HG03571 (cell line): Measurements from ENCODE around the gene ACTL9.

Experiments
- ATAC-seq: cut with Tn5 transposase; IDR thresholded peaks from one replicate; pipeline ENCODE4 v1.9.1; 2021; ENCODE audit not compliant: unreplicated experiment

The ACTL9 gene

DNA sequence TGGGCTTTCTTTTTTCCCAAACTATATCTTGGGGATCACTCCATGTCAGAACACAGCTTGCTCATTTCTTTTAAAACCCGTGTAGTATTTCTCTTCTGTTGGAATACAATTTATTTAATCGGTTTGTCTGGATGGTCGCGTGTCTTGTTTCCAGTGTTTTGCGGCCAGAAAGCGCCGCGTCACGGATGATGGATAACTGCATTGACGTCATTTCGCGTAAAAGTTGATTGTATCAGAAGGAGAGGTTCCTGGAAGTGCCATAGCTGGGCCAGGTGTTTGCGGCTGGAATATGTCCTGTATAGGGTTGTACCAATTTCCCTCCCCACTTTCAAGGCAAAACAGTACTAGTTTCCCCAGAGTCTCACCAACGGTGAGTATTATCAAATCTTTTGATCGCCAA is 9.7 kb downstream of the ACTL9 start:
- ATAC-seq = no peak

DNA sequence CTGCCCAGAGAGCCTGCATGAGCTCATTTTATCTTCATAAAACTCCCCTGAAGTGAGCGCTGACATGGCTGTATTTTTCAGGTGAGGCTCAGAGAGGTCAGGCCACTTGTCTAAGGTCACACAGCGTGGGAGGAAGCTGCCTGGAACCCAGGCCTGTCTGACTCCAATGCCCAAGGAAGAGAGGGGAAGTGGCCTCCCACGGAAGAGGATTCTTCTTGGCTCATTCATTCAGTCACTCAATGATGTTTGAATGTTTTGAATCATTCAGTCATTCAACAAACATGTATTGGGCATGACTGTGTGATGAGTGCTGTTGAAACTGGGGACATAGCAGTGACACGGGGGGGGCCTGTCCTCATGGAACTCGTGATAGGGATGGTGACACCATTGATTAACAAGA is 12.0 kb downstream of the ACTL9 start:
- no peak for ATAC-seq

DNA sequence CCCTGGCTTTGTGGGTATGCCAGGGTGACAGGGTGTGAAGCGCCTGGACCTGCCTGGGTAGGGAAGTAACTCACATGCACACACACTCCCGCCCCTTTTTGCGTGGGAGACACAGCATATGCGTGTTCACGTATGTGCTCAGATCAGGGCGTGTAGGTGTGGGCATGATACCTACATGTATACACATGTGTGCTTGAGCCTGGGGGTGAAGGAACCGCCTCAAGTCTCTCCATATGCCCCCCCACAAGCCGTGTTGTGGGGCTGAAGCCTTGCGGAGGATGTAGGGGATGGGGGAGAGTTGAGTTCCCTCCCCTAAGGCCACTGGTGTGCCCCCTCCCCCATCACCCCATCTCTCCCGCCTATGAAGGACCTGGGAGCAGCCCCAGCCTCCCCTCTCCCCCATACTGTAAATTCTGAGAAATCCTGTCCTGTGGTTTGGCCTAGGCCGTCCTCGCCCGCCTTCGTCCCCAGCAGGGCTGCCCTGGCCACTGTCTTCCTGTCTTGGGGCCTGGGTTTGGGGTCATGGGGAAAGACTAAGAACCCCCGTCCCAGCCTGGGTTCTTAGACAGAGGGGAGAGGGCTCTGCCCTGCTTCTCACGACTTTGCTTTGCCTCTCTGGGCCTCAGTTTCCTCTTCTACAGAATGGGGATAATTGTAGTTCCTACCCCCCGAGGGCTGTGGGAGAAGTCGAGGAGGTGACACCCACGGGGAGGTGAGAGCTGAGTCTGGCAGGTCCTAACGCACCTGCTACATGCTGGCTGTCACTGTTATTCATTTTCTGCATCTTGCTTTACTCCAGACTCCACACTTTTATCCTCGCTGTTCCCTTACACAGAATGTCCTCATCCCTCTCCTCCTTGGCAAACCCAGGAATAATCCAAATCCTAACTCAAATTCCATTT is 14.3 kb downstream of the ACTL9 start:
- no peak for ATAC-seq

DNA sequence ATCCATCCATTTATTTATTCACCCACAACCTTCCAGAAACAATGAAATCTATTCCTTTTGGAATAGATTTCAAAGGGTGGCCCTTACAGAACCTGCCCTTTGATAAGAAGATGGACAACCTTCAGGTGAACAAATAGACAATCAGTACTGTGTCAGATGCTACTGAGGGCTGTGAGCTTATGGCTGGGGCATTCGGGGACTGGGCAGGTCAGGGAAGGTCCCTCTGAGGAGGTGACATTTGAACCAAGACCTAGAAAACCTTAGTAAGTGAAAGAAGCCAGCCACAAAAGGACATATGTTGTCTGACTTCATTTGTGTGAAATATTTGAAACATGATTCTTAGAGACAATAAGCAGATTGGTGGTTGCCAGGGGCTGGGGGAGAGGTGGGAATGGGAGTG is 15.7 kb downstream of the ACTL9 start:
- ATAC-seq = no peak

DNA sequence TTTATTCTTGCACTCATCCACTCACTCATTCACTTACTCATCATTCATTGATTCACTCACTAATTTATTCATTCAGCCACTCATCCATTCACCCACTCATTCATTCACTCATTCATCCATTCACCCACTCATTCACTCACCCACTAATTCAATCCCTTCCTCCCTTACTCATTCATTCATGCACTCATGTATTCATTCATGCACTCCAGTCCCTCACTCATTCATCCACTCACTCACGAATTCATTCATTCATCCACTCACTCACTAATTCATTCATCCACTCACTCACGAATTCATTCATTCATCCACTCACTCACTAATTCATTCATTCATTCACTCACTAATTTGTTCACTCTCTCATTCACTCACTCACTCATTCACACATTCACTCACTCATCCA is 16.1 kb downstream of the ACTL9 start:
- no peak for ATAC-seq

DNA sequence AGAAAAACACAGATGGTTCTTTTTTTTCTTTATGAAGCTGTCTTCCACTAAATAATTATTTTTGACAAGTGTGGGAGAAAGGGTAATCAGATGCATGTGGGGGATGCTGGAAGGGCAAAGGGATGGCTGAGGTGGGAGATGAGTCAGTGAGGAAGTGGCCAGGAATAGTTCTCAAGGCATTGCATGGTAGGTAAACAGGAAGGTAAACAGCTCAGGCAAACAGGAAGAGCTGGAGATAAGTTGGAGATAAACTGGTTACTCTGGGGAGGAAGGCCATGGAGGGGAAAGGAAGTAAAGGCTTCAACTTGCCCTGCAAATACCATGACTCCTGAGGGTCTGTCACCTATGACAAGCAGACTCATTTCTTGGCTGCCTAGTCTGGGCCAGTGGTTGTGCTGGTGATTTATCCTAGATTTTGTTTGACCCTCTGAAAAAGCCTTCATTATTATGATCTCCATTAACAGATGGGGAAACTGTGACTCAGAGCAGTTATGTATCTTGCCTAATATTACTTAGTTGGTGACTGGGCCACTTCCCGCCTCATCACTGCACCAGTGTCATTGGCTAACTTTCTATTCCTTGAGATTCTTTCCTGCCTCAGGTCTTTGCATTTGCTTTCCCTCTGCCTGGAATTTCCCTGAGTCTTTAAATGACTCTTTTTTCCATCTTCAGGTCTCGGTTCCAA is 17.1 kb downstream of the ACTL9 start:
- ATAC-seq = no peak

DNA sequence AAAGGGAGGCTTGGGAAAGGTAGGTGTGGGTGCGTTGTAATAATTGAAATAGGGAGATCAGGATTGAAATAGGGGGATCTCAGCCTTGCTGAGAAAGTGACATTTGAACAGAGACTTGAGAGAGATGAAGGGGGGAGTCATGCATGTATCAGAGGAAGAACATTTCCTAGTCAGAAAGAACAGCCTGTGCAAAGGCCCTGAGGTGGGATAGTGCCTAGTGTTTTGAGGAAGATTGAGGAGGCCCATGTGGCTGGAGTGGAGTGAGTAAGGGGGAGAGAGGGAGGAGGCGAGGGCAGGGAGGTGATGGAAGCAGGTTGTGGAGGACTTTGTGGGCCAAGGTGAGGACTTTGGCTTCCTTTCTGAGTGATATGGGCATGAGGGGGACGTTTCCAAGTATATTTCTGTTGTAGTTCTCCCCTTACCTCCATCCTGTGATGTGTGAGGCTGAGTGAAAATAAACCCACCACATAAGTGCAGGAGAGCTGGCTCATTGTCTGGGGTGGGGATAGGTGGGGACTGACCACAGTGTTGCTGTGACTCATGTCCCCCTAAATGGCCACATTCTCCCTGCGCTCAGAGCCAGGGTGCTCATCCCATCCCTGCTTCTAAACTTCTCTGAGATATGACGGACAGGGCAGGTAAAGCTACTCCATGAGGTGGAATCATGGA is 17.8 kb downstream of the ACTL9 start:
- ATAC-seq = no peak

DNA sequence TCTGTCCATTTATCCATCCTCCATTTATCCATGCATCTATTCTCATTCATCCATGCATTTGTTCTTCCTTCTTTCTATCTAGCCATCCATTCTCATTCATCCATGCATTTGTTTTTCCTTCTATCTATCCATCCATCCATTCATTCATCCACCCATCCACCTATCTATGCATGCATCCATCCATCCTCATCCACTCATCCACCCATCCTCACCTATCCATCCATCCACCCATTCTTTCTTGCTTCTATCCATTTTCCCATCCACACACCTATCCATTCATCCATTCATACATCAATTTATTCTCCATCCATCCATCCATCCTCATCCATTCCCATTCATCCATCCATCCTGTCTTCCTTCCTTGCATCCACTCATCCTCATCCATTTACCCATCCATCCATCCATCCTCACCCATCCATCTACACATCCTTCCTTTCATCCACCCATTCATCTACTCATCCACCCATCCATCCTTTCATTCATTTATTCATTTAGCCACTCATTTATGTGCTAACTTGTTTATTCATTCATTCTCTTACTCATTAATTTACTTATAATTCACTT is 20.3 kb downstream of the ACTL9 start:
- ATAC-seq = no peak

DNA sequence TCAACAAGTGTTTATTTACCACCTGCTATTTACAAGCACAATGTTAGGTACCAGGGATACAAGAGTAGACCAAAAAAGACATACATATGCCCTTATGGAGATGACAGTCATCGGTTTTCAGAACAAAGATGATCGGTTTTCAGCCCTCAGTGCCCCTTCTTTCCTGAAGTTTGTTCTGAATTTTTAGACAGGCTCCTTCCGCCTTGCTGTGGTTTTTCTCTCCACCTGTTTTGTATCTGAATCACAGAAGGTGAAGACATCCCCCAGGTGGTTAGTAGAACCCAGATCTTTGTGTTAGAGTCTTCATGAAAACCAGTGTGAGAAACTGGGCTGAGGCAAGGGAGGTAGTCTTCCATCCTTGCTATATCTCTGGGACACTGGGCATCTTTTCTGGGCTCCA is 23.5 kb downstream of the ACTL9 start:
- no peak for ATAC-seq

DNA sequence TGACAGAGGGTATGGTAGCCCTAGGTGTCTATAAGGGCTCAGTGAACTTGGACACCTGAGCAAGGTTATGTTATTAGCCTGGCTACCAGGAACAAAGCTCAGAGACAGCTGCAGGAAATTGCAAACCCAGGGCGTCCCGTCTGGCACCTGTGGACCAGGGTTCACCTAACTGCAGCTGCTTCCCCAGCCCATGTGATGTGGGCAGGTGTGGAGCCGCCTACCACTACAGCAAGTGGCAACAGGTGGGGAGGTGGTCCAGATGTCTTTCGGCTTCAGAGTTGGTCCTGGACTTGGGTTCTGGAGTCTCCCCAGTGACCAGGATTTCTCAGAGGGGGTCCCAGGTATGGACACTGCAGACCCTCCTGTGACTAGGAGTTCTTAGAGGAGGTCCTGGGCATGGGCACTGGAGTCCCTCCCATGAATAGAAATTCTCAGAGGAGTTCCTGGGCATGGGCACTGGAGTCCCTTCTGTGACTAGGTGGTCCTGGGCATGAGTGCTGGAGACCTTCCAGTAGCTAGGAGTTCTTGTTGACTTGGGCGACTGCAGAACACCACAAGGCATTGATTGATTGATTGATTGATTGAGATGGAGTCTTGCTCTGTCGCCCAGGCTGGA is 25.2 kb downstream of the ACTL9 start:
- ATAC-seq = no peak

DNA sequence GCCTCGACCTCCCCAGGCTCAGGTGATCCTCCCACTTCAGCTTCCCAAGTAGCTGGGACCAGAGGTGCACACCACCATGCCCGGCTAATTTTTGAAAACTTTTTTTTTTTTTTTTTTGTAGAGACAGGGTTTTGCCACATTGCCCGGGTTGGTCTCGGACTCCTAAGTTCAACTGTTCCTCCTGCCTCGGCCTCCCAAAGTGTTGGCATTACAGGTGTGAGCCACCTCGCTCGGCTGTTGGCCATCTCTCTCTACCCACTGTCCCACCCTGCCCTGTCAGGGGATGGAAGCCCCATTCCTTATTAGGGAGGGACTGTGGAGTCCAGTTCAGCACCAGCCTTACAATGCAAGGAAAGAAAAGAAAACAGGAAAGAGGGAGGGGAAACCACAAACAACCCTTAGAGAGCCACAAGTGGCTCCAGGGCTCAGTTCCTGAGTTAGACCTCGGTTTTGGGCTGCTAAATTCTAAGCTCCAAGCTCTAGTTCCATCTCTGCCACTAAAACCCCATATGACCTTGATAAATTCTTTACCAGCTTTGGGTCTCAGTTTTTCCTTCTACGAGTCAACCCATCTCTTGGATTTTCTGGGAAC is 31.7 kb downstream of the ACTL9 start:
- no peak for ATAC-seq

DNA sequence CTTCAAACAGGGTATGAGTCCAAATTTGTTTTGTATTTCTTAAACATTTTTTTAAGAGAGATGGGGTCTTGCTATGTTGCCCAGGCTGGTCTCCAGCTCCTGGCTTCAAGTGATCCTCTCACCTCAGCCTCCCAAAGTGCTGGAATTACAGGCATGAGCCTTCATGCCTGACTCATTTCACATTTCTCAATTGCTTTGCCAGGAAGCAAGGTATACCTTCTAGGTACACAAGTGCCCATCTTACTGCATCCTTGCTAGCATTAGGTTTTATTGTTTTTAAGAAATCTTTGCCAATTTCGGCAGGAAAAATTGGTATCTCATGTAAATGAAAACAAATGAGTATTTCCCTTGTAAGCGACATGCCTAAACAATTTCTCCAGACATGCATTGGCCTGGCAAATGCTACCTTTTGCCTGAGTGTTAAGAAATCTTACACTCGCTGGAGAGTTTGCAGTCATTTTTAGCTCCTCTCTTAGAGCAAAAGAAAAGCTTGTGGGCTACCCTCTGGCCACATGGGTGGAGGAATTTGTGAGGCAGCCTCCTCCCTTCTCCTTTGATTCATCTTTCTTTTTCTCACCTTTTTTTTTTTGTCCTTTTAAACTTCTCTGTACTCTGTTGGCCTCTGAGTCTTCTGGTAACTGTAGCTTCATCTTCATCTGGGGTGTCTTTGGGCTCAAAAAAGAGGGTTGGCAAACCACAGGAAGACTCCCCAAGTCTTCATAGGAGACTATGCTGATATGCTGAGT is 33.0 kb downstream of the ACTL9 start:
- ATAC-seq = no peak

DNA sequence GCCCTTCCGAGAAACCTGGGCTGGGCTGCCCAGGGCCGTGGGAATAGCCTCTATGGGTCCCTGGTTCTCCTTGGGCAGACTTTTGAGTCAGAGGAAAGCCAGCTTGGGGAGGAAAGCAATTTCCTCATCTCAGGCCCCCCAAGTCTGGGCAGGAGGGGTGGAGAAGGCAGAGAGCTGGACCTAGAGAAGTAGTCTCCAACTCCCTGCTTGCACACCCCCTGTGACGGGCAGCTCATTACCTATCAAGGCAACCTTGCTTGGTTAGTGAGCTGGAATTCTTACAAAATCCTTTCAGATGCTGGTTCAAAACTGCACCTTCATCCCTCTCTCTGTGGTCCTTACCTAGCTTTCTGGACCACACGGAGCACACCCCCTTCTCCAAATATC is 33.9 kb downstream of the ACTL9 start:
- ATAC-seq = no peak

DNA sequence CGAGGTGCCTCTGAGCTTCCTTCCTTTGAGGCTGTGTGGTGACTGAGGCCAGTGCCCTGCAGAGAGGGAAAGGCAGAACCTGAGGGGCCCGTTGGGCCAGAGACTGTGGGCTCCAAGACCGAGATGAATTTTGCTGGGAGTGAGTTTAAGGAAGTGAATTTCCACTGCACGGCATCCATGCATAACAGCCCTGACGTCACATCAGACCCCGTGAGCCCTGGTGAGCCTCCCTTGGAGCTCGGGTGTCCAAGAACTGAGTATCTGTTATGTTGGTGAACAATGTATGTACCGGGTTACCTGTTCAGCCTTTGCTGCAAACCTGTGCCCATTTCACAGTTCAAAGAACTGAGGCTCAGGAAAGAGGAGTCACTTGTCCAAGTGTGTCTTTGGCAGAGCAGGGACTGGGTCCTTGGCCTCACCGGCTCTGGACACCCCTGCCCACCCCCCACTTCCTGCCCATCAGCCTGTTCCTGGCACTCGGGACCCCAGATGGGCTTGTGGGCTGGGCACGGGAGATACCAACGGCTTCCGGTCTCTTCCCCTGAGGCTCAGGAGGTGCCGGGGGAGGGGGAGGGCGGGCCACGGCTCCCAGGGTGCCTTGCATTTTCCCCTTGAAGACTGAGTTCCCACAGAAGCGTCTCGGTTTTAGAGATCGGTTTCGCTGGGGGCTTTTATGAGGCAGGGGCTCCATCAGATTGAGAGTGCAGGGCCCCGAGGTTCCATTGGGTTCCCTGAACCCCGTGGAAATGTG is 34.5 kb downstream of the ACTL9 start:
- ATAC-seq = no peak

DNA sequence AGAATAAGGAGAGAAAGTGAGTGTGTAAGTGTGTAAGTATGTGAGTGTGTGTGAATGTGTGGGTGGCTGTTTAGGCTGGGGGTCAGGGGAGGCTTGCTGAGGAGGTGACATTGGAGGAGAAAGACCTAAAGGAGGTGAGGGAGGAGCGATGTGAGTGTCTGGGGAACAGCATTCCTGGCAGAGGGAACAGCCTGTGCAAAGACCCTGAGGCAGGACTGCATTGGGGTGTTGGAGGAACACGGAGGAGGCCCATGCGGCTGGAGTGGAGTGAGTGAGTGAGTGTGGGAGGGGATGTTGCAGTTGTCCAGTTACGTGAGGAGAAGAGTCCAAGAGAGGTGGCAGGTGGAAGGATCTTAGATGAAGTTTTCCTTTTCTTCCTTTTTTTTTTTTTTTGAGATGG is 36.3 kb downstream of the ACTL9 start:
- ATAC-seq = no peak

DNA sequence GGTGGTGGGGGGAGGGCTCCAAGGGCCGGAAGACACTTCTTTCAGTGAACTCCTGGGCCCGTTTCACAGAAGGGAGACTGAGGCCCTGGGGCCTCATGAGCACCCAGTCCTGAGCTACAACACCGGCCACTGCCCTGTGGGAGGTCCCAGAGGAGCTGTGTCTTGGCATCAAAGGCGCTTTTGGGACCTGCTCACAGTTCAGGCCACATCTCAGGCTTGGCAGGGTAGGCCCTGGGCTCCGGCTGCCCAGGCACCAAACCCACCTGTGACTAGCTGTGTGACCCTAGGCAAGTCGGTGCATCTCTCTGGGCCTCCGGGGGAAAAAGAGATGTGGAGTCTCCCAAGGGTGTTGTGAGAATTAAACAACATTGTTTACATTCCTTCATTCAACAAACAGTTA is 38.7 kb downstream of the ACTL9 start:
- ATAC-seq = no peak

DNA sequence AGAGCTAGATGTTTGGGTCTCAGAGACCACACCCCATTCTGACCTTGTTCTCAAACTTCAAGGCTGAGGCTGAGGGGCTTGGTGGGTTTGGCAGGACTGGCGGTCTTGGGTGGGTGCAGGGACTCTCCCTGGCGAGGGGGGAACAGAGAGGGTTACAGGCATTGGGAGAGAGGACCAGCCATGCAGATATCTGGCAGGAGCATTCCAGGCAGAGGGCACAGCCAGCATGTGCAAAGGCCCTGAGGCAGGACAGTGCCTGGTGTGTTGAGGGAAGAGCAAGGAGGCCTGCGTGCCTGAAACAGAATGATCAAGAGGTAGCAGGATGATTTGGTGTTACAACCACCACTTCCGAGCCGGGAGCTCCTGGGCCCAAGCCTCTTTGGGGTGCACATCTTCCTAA is 40.7 kb downstream of the ACTL9 start:
- ATAC-seq = no peak

DNA sequence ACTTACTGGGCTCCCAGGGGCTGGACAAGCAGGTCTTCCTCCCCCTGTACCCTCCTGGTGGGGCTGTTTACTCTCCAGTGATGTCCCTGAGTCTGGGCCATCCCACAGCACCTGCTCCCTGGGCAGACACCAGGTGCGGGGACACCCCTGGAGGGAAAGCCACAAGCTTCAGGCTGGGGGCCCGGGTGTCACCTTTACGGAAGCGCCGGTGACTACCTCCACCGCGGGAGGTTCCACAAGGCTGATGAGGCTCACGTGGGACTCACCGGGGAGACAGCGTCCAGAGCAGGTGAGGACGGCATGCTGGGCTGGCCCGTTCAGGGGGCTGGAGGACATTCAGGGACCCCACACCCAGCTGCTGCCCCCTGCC is 43.3 kb downstream of the ACTL9 start:
- no peak for ATAC-seq

DNA sequence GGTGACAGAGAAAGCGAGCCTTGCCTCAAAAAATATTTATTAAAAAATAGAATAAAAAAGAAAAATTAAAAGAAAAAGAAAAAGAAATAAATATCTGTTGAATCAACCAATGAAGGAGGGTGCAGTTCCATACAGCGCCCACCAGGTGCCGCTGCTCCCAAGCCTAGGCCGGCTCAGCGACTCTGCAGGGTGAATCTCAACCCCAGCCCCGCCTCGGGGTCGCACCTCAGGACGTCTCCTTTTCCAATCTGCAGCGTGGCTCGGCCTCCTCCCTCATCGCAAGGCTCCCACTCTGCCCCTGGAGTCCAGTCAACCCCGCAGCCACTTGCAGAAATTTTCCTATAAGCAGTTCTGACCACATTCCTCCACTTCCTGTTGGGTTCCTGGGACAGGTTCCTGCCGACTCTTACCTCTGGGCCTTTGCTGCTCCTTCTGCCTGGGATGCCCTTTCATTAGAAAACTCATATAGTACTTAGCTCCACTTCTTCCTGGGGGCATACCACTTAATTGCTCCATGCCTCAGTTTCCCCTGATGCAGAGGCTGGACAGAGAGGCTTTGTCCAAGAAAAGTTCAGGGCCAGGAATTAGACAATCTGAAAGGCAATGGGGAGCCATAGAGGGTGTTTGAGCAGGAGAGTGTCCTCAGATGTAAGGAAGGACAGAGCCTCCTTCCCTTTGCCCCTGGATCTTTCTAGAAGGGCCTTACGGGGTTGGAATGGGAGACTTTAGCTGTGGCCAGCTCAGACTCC is 43.8 kb downstream of the ACTL9 start:
- ATAC-seq = no peak
